GM12891 (cell line): ENCODE results near the gene BANF2.
"Not testable (repeated sequence)": the region's sequence is repeated elsewhere in the genome, so short reads cannot be mapped to it uniquely, and the experiment has no call there.

Experiments used
- DNase-seq: peaks from one replicate; pipeline ENCODE4 v3.0.0; 2011; ENCODE audit warnings: low spot score; ENCODE audit not compliant: insufficient read length
- FAIRE-seq: peaks from 2 replicates; lab custom pipeline; 2011; peaks lifted over from hg19 to GRCh38; lab: Jason Lieb, UNC
- PAX5 ChIP-seq: IDR thresholded peaks from 2 replicates; pipeline ENCODE4 v1.6.1; 2011; ENCODE audit warnings: low read length, moderate library complexity, mild to moderate bottlenecking; ENCODE audit not compliant: insufficient read depth, severe bottlenecking
- POLR2A ChIP-seq: IDR thresholded peaks from 2 replicates; pipeline ENCODE4 v1.6.1; 2011; ENCODE audit warnings: low read depth, low read length, control low read depth
- POLR2AphosphoS5 ChIP-seq: IDR thresholded peaks from 2 replicates; pipeline ENCODE4 v1.6.1; 2011; ENCODE audit warnings: low read depth, low read length, control low read depth
- POU2F2 ChIP-seq: IDR thresholded peaks from 2 replicates; pipeline ENCODE4 v1.6.1; 2011; ENCODE audit warnings: low read depth, mild to moderate bottlenecking, control low read depth, low read length, moderate library complexity
- SPI1 ChIP-seq: IDR thresholded peaks from 2 replicates; pipeline ENCODE4 v1.6.1; 2011; ENCODE audit warnings: low read depth, low read length, control low read depth
- TAF1 ChIP-seq: IDR thresholded peaks from 2 replicates; pipeline ENCODE4 v1.6.1; 2011; ENCODE audit warnings: low read depth, low read length, control low read depth

Gene BANF2

GRCh38 chr20:17693444-17694001 is 6.2 kb upstream of the BANF2 start:
- TF ChIP-seq POLR2AphosphoS5 = no peak
- no peak for TF ChIP-seq POU2F2
- TF ChIP-seq PAX5 = no peak
- TF ChIP-seq SPI1 = no peak
- TF ChIP-seq TAF1 = no peak
- no peak for TF ChIP-seq POLR2A
- no peak for FAIRE-seq
- DNase-seq = no peak

- TF ChIP-seq POLR2AphosphoS5 (no peak), POLR2A (no peak), PAX5 (no peak), TAF1 (no peak)
- DNase-seq (no peak), FAIRE-seq (no peak)
These were observed 5.0 kb upstream of the BANF2 start for GRCh38 chr20:17694767-17695166.

- TF ChIP-seq POU2F2 (no peak), TAF1 (no peak), SPI1 (no peak)
- no peak for DNase-seq
- FAIRE-seq = no peak
These were observed 3.5 kb upstream of the BANF2 start for GRCh38 chr20:17696287-17696686.

- FAIRE-seq (no peak), DNase-seq (no peak)
- TF ChIP-seq TAF1 (no peak), POLR2A (no peak), POLR2AphosphoS5 (no peak), SPI1 (no peak), POU2F2 (no peak), PAX5 (no peak)
These were observed 2.6 kb upstream of the BANF2 start for GRCh38 chr20:17697171-17697570.

GRCh38 chr20:17698384-17698783 is 1.4 kb upstream of the BANF2 start:
- no peak for FAIRE-seq

GRCh38 chr20:17700637-17701036 is 871 bp downstream of the BANF2 start:
- DNase-seq (no peak), FAIRE-seq (no peak)
- TF ChIP-seq POLR2A (no peak), POLR2AphosphoS5 (no peak), TAF1 (no peak), PAX5 (no peak)

More at GRCh38 chr20:17698384-17698783, 1.4 kb upstream of the BANF2 start:
- no peak for DNase-seq
- no peak for TF ChIP-seq PAX5
- no peak for TF ChIP-seq POLR2AphosphoS5
- no peak for TF ChIP-seq POU2F2

GRCh38 chr20:17701826-17702225 is 2.1 kb downstream of the BANF2 start:
- TF ChIP-seq POU2F2 (no peak), POLR2AphosphoS5 (no peak), POLR2A (no peak), PAX5 (no peak), SPI1 (no peak), TAF1 (no peak)
- no peak for FAIRE-seq
- no peak for DNase-seq

GRCh38 chr20:17704589-17705317 is 5.0 kb downstream of the BANF2 start:
- DNase-seq (no peak), FAIRE-seq (no peak)
- TF ChIP-seq TAF1 = no peak
- no peak for TF ChIP-seq SPI1
- TF ChIP-seq POU2F2 = no peak
- TF ChIP-seq PAX5 = no peak
- TF ChIP-seq POLR2A = no peak
- TF ChIP-seq POLR2AphosphoS5 = no peak

GRCh38 chr20:17705916-17706315 is 6.2 kb downstream of the BANF2 start:
- DNase-seq (no peak), FAIRE-seq (no peak)
- TF ChIP-seq TAF1 (no peak), POU2F2 (no peak), POLR2AphosphoS5 (no peak)

- TF ChIP-seq SPI1 (no peak), POU2F2 (no peak), PAX5 (no peak), POLR2AphosphoS5 (no peak), TAF1 (no peak), POLR2A (no peak)
- no peak for DNase-seq
- FAIRE-seq = no peak
These were observed 6.9 kb downstream of the BANF2 start for GRCh38 chr20:17706632-17707031.

- not testable (repeated sequence) for FAIRE-seq, DNase-seq
These were observed 8.2 kb downstream of the BANF2 start for GRCh38 chr20:17707951-17708350.
